GM23248 (cell line): ENCODE results near the gene CPNE2.

Experiments used
- EZH2 ChIP-seq: fragments of 200-600 bp; sonication (generic); IDR thresholded peaks from 2 replicates; pipeline ENCODE4 v1.6.1; 2018; ENCODE audit warnings: antibody characterized with exemption, mild to moderate bottlenecking; ENCODE audit not compliant: insufficient read depth, poor library complexity, severe bottlenecking
- EZH2phosphoT487 ChIP-seq: fragments of 200-600 bp; sonication (generic); IDR thresholded peaks from 2 replicates; pipeline ENCODE4 v1.6.1; 2018; ENCODE audit warnings: antibody characterized with exemption, moderate library complexity, mild to moderate bottlenecking, low read depth; ENCODE audit not compliant: insufficient read depth

DNA sequence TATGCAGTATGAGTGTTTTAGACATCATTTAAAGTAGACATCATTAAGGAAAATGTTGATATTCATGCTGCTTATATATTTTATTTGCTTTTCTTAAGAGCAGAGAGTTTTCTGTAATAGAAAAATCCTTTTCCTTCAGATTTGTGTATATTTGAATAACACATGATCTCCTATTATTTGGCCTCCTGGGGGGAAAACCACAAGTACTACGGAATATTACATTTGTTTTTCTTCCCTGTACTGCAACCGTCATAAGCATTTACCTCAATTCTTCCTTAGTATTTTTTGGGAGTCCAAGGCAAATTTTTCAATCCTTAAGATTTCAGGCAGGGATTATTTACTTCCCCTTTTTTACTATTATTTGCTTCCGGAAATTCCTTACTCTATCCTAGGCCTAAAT is 99.8 kb downstream of the CPNE2 start:
- TF ChIP-seq EZH2 (no peak), EZH2phosphoT487 (no peak)
